IMR-90 (cell line): Measurements from ENCODE around the gene RIPPLY1. TPM values are rescaled to one million over a fixed set of nuclear protein-coding genes. Genes with fewer than 3 reads are reported as not detected.

Experiments used
- ATAC-seq: fragments of 200-7000 bp; cut with Tn5 transposase; 2 replicates; pipeline ENCODE4 v1.9.1; 2020; ENCODE audit warnings: low read depth, mild to moderate bottlenecking, moderate library complexity
- BruUV-seq: library from RNA; stranded (reverse); fragments of 400-500 nt; replicated peaks from 2 replicates; lab custom pipeline; 2021; lab: Mats Ljungman, UMichigan
- CTCF ChIA-PET: fragments of 300-600 bp; formaldehyde crosslinking; extraction: SDS; loops from one replicate; lab custom pipeline; 2021; ENCODE audit warnings: antibody characterized with exemption; lab: Yijun Ruan, JAX
- POLR2A ChIA-PET: fragments of 300-600 bp; sonication (Branson Sonifier 250); formaldehyde crosslinking; loops from one replicate; lab custom pipeline; 2022; ENCODE audit warnings: antibody characterized with exemption; ENCODE audit not compliant: unreplicated experiment; lab: Charles Lee
- DNase-seq: peaks from one replicate; pipeline ENCODE4 v3.0.0; 2013
- H2AFZ ChIP-seq: replicated peaks from 2 replicates; pipeline ENCODE3; 2013; ENCODE audit warnings: low read length, mild to moderate bottlenecking; ENCODE audit not compliant: poor library complexity
- H2AK5ac ChIP-seq: 2 replicates; pipeline ENCODE4 v1.6.1; 2013; ENCODE audit warnings: low read depth, low read length, inconsistent platforms
- H2AK9ac ChIP-seq: replicated peaks from 2 replicates; pipeline ENCODE3; 2013; ENCODE audit warnings: mild to moderate bottlenecking, low read depth, low read length, moderate library complexity; ENCODE audit not compliant: poor library complexity
- H2BK120ac ChIP-seq: 2 replicates; pipeline ENCODE4 v1.6.1; 2013; ENCODE audit warnings: low read depth, low read length, inconsistent platforms
- H2BK15ac ChIP-seq: 3 replicates; pipeline ENCODE4 v1.6.1; 2013; ENCODE audit warnings: low read depth, low read length, inconsistent platforms
- H2BK20ac ChIP-seq: 2 replicates; pipeline ENCODE4 v1.6.1; 2013; ENCODE audit warnings: low read depth, mild to moderate bottlenecking, inconsistent platforms, low read length, moderate library complexity
- H2BK5ac ChIP-seq: 2 replicates; pipeline ENCODE4 v1.6.1; 2013; ENCODE audit warnings: mild to moderate bottlenecking, low read depth, low read length, inconsistent platforms; ENCODE audit not compliant: poor library complexity, severe bottlenecking
- H3K14ac ChIP-seq: replicated peaks from 2 replicates; pipeline ENCODE4 v1.6.1; 2013; ENCODE audit warnings: low read depth, low read length, inconsistent platforms
- H3K18ac ChIP-seq: 2 replicates; pipeline ENCODE4 v1.6.1; 2013; ENCODE audit warnings: low read depth, low read length, control low read depth
- H3K23ac ChIP-seq: 2 replicates; pipeline ENCODE4 v1.6.1; 2013; ENCODE audit warnings: low read depth, low read length, inconsistent platforms
- H3K27ac ChIP-seq: 2 replicates; pipeline ENCODE4 v1.5.1; 2013; ENCODE audit warnings: mild to moderate bottlenecking, control low read depth, low read length; ENCODE audit not compliant: insufficient read depth
- H3K27me3 ChIP-seq: 2 replicates; pipeline ENCODE4 v1.6.1; 2013; ENCODE audit warnings: low read length; ENCODE audit not compliant: control insufficient read depth, insufficient read depth
- H3K36me3 ChIP-seq: 2 replicates; pipeline ENCODE4 v1.6.1; 2013; ENCODE audit warnings: low read length, mixed read lengths; ENCODE audit not compliant: control insufficient read depth, insufficient read depth
- H3K4ac ChIP-seq: 2 replicates; pipeline ENCODE4 v1.6.1; 2013; ENCODE audit warnings: low read depth, low read length, inconsistent platforms
- H3K4me1 ChIP-seq: 2 replicates; pipeline ENCODE4 v1.6.1; 2013; ENCODE audit warnings: low read length, mixed read lengths; ENCODE audit not compliant: control insufficient read depth, insufficient read depth
- H3K4me2 ChIP-seq: 2 replicates; pipeline ENCODE4 v1.6.1; 2013; ENCODE audit warnings: low read depth, mild to moderate bottlenecking, control low read depth, low read length, moderate library complexity
- H3K4me3 ChIP-seq: 2 replicates; pipeline ENCODE4 v1.5.1; 2013; ENCODE audit warnings: low read depth, mild to moderate bottlenecking, control low read depth, low read length, moderate library complexity; ENCODE audit not compliant: insufficient read depth
- H3K56ac ChIP-seq: 2 replicates; pipeline ENCODE4 v1.6.1; 2013; ENCODE audit warnings: low read length, inconsistent platforms; ENCODE audit not compliant: insufficient read depth; ENCODE audit errors: extremely low read depth
- H3K79me1 ChIP-seq, 2 experiments: 2 replicates each; pipeline ENCODE4 v1.6.1; 2013; ENCODE audit warnings: low read length in 2 of 2, inconsistent platforms in 1 of 2, low read depth in 1 of 2
- H3K9ac ChIP-seq: 2 replicates; pipeline ENCODE4 v1.6.1; 2013; ENCODE audit warnings: low read depth, low read length, control low read depth
- H3K9me1 ChIP-seq: 2 replicates; pipeline ENCODE4 v1.6.1; 2013; ENCODE audit warnings: low read length, inconsistent platforms; ENCODE audit not compliant: insufficient read depth
- H3K9me3 ChIP-seq: 2 replicates; pipeline ENCODE4 v1.6.1; 2013; ENCODE audit warnings: low read length; ENCODE audit not compliant: control insufficient read depth, insufficient read depth
- H4K20me1 ChIP-seq: 2 replicates; pipeline ENCODE4 v1.6.1; 2013; ENCODE audit warnings: low read length, inconsistent platforms; ENCODE audit not compliant: insufficient read depth
- H4K5ac ChIP-seq: 2 replicates; pipeline ENCODE4 v1.6.1; 2013; ENCODE audit warnings: mild to moderate bottlenecking, low read depth, low read length, control low read depth
- H4K8ac ChIP-seq, 2 experiments: 2 replicates each; pipeline ENCODE4 v1.6.1; 2013; ENCODE audit warnings: low read depth in 2 of 2, low read length in 2 of 2, control low read depth in 1 of 2, inconsistent platforms in 1 of 2
- H4K91ac ChIP-seq: 2 replicates; pipeline ENCODE4 v1.6.1; 2013; ENCODE audit warnings: low read depth, low read length, inconsistent platforms; ENCODE audit not compliant: insufficient read depth
- BHLHE40 ChIP-seq: fragments of 150-350 bp; IDR thresholded peaks from 2 replicates; pipeline ENCODE4 v1.6.1; 2016; ENCODE audit warnings: mild to moderate bottlenecking, low read depth, low read length
- CEBPB ChIP-seq: IDR thresholded peaks from 2 replicates; pipeline ENCODE4 v1.6.1; 2012; ENCODE audit warnings: low read depth, low read length, improper control_type of control experiment
- CHD1 ChIP-seq: IDR thresholded peaks from 2 replicates; pipeline ENCODE4 v1.6.1; 2012; ENCODE audit warnings: low read depth, low read length, improper control_type of control experiment
- FOS ChIP-seq: fragments of 150-350 bp; IDR thresholded peaks from 2 replicates; pipeline ENCODE4 v1.6.1; 2016; ENCODE audit warnings: low read depth, low read length
- MAFK ChIP-seq: IDR thresholded peaks from 2 replicates; pipeline ENCODE4 v1.6.1; 2012; ENCODE audit warnings: low read depth, low read length, improper control_type of control experiment
- MXI1 ChIP-seq: IDR thresholded peaks from 2 replicates; pipeline ENCODE4 v1.6.1; 2012; ENCODE audit warnings: low read depth, mild to moderate bottlenecking, low read length, moderate library complexity, borderline replicate concordance
- NFE2L2 ChIP-seq: fragments of 150-350 bp; IDR thresholded peaks from 2 replicates; pipeline ENCODE4 v1.6.1; 2016; ENCODE audit warnings: low read depth, mild to moderate bottlenecking, low read length
- POLR2A ChIP-seq: IDR thresholded peaks from 2 replicates; pipeline ENCODE4 v1.6.1; 2012; ENCODE audit warnings: mild to moderate bottlenecking, low read depth, low read length
- RCOR1 ChIP-seq: IDR thresholded peaks from 2 replicates; pipeline ENCODE4 v1.6.1; 2012; ENCODE audit warnings: mild to moderate bottlenecking, low read length, improper control_type of control experiment; ENCODE audit not compliant: insufficient replicate concordance
- RFX5 ChIP-seq: IDR thresholded peaks from 2 replicates; pipeline ENCODE4 v1.8.0; 2012; ENCODE audit warnings: low read depth, mild to moderate bottlenecking, low read length, moderate library complexity
- SMC3 ChIP-seq: fragments of 150-350 bp; IDR thresholded peaks from 2 replicates; pipeline ENCODE4 v1.6.1; 2016; ENCODE audit warnings: low read depth, mild to moderate bottlenecking, antibody characterized with exemption, low read length, moderate library complexity
- WGBS, 2 experiments: methylation state at CpG; one replicate each; pipeline versions ENCODE4 v1.1.5 to v1.1.7; 2013; ENCODE audit warnings: missing lambda C conversion rate in 2 of 2; ENCODE audit not compliant: insufficient read length in 1 of 2; ENCODE audit errors: extremely low coverage in 2 of 2; 5-methylcytosine and 5-hydroxymethylcytosine counted together
- dilution Hi-C: fragments of 300-500 bp; cut with HindIII; formaldehyde crosslinking; loops from one replicate; pipeline ENCODE4 v1.14.3; 2018; ENCODE audit warnings: low sequenced_read_pairs; ENCODE audit not compliant: unreplicated experiment
- in situ Hi-C: fragments of 300-500 bp; cut with MboI; formaldehyde crosslinking; loops from 3 replicates; pipeline ENCODE4 v1.14.3; 2019; ENCODE audit warnings: low sequenced_read_pairs, inconsistent platforms, mixed read lengths
- intact Hi-C: fragments of 100-400 bp; cut with micrococcal nuclease; formaldehyde crosslinking; loops from 2 replicates; pipeline ENCODE4 v1.10.0; 2022
- polyA plus RNA-seq, 3 experiments: library from polyadenylated mRNA; depleted of rRNA; stranded (reverse); fragments of >200 nt; gene quantifications; 2 replicates each; pipeline ENCODE4 v1.2.3, GENCODE V29; 2012; ENCODE audit warnings: low replicate concordance in 1 of 3
- total RNA-seq: library from RNA; depleted of rRNA; stranded (reverse); fragments of >200 nt; gene quantifications from 2 replicates; pipeline ENCODE4 v1.2.3, GENCODE V29; 2012
- TF ChIP-seq, protein P1 (sequence below): fragments of 150-350 bp; IDR thresholded peaks from 2 replicates; pipeline ENCODE4 v1.6.1; 2017; ENCODE audit warnings: mild to moderate bottlenecking, antibody characterized with exemption, low read length, low read depth
- TF ChIP-seq, protein P2 (sequence below): conservative IDR thresholded peaks from 2 replicates; pipeline ENCODE4 v1.5.1; 2012; ENCODE audit warnings: mild to moderate bottlenecking, low read depth, low read length, improper control_type of control experiment
- TF ChIP-seq, protein P3 (sequence below): fragments of 150-350 bp; IDR thresholded peaks from 2 replicates; pipeline ENCODE4 v1.6.1; 2016; ENCODE audit warnings: low read depth, mild to moderate bottlenecking, low read length, moderate library complexity, borderline replicate concordance

Gene RIPPLY1
- total and polyA plus RNA-seq, 2 of the 4 experiments (the other 2 are of a cell fraction): not detected

DNA sequence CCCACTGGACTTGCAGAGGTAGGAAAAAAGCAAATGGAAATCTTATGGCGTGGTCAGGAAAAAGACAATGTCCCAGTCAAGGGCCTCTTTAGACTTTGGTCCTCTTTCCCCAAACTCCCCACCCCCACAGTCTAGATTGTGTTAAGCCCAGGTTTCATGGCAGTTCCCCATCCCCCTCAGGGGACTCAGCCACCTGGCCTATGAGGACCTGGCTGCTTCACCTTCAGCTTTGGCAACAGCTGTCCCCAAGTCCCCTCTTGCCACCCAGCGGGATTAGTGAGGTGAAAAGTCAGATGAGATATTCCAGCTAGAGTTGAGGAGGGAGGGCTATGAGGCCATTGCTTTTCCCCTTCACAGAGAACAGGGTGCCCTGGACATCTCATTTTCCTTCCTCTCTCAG, 457 bp downstream of the RIPPLY1 start:
- no peaks in the 10 kb centered on the region for H3K79me1 ChIP-seq
- no peak overlapping the region for H3K4me3 ChIP-seq
- no peak overlapping the region for H3K9ac ChIP-seq
- TF ChIP-seq MAFK (no peak), RCOR1 (no peak), RFX5 (no peak), NFE2L2 (no peak), FOS (no peak), CEBPB (no peak), POLR2A (no peak), SMC3 (no peak), CHD1 (no peak), BHLHE40 (no peak), MXI1 (no peak)
- TF ChIP-seq, protein P1, sequence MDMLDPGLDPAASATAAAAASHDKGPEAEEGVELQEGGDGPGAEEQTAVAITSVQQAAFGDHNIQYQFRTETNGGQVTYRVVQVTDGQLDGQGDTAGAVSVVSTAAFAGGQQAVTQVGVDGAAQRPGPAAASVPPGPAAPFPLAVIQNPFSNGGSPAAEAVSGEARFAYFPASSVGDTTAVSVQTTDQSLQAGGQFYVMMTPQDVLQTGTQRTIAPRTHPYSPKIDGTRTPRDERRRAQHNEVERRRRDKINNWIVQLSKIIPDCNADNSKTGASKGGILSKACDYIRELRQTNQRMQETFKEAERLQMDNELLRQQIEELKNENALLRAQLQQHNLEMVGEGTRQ: no peak
- TF ChIP-seq, protein P2, sequence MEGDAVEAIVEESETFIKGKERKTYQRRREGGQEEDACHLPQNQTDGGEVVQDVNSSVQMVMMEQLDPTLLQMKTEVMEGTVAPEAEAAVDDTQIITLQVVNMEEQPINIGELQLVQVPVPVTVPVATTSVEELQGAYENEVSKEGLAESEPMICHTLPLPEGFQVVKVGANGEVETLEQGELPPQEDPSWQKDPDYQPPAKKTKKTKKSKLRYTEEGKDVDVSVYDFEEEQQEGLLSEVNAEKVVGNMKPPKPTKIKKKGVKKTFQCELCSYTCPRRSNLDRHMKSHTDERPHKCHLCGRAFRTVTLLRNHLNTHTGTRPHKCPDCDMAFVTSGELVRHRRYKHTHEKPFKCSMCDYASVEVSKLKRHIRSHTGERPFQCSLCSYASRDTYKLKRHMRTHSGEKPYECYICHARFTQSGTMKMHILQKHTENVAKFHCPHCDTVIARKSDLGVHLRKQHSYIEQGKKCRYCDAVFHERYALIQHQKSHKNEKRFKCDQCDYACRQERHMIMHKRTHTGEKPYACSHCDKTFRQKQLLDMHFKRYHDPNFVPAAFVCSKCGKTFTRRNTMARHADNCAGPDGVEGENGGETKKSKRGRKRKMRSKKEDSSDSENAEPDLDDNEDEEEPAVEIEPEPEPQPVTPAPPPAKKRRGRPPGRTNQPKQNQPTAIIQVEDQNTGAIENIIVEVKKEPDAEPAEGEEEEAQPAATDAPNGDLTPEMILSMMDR: no peak
- TF ChIP-seq, protein P3, sequence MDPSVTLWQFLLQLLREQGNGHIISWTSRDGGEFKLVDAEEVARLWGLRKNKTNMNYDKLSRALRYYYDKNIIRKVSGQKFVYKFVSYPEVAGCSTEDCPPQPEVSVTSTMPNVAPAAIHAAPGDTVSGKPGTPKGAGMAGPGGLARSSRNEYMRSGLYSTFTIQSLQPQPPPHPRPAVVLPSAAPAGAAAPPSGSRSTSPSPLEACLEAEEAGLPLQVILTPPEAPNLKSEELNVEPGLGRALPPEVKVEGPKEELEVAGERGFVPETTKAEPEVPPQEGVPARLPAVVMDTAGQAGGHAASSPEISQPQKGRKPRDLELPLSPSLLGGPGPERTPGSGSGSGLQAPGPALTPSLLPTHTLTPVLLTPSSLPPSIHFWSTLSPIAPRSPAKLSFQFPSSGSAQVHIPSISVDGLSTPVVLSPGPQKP: no peak
- no TSS peak for BruUV-seq
- no CpG with 5 or more reads among the region's 2 CpGs for WGBS, 2 experiments
- intact Hi-C loops: no loop called here
- DNase-seq (no peak), ATAC-seq (no peak)
- no peak overlapping the region for H2BK20ac ChIP-seq
- H2BK5ac ChIP-seq: no peak overlapping the region
- H3K9me1 ChIP-seq: no peaks in the 10 kb centered on the region
- H4K20me1 ChIP-seq: no peaks in the 10 kb centered on the region
- H2BK120ac ChIP-seq: no peak overlapping the region
- no peak overlapping the region for H2AK9ac ChIP-seq
- H3K56ac ChIP-seq: no peak overlapping the region
- no peak overlapping the region for H4K8ac ChIP-seq
- no peak overlapping the region for H3K27ac ChIP-seq
- no peaks in the 10 kb centered on the region for H3K36me3 ChIP-seq
- H2AK5ac ChIP-seq: no peak overlapping the region
- no peak overlapping the region for H3K23ac ChIP-seq
- no peak overlapping the region for H3K4ac ChIP-seq
- dilution Hi-C loops: no loop called here
- no peak overlapping the region for H3K18ac ChIP-seq
- no peaks in the 10 kb centered on the region for H3K9me3 ChIP-seq
- CTCF ChIA-PET: interaction anchor here (1.3 kb wide), 1 partner anchor 48 kb away, joined by 4 read pairs; no protein-coding TSS in a partner anchor
- H2BK15ac ChIP-seq: no peak overlapping the region
- H2AFZ ChIP-seq: no peak overlapping the region
- H3K14ac ChIP-seq: no peak overlapping the region
- H4K5ac ChIP-seq: no peak overlapping the region
- POLR2A ChIA-PET: interaction anchor here (0.5 kb wide), 1 partner anchor 11 kb away, joined by 5 read pairs; no protein-coding TSS in a partner anchor
- H4K91ac ChIP-seq: no peak overlapping the region
- no peaks in the 10 kb centered on the region for H3K4me1 ChIP-seq
- in situ Hi-C loops: no loop called here
- peaks cover 14% of the 10 kb centered on the region for H3K27me3 ChIP-seq
- no peak overlapping the region for H3K4me2 ChIP-seq
